Measurements from ENCODE around the gene PACS1.

GRCh38 chr11:66150140-66150539, 80.1 kb downstream of the PACS1 start:
- no peak for TF ChIP-seq PBX3 (IDR thresholded peaks at IDR 0.05)
- TF ChIP-seq CTCF (IDR thresholded peaks at IDR 0.05), result no peak
- no peak for TF ChIP-seq REST (IDR thresholded peaks at IDR 0.05; ENCODE audit: low read depth, low read length)
- TF ChIP-seq SIN3A (IDR thresholded peaks at IDR 0.05; ENCODE audit: borderline replicate concordance, low read depth, low read length), result no peak
- TF ChIP-seq JUND (IDR thresholded peaks at IDR 0.05), result no peak
- no peak for TF ChIP-seq RFX5 (IDR thresholded peaks at IDR 0.05; ENCODE audit: low read length)
- no peak for TF ChIP-seq EP300 (IDR thresholded peaks at IDR 0.05; ENCODE audit: borderline replicate concordance in 1 of 2, low read depth in 1 of 2, low read length in 1 of 2)
- no peak for TF ChIP-seq ELF1 (IDR thresholded peaks at IDR 0.05)
- no peak for TF ChIP-seq EZH2phosphoT487 (IDR thresholded peaks at IDR 0.05; ENCODE audit: borderline replicate concordance, low read depth)
- TF ChIP-seq RAD21 (IDR thresholded peaks at IDR 0.05; ENCODE audit: low read length), result no peak

Measured in SK-N-SH (cell line).